Activated T-helper 9 cell treated with anti-CD3 and anti-CD28 coated beads, Interleukin-2, amount 50 U/mL, for 16 hours (primary cell): ENCODE data around the gene TNS1.

Experiments used
- DNase-seq: peaks from one replicate; pipeline ENCODE4 v3.0.0-alpha.2; 2020; ENCODE audit warnings: low read depth

The TNS1 gene

GRCh38 chr2:217897091-217897715 is 105.6 kb downstream of the TNS1 start:
- DNase-seq, result no peak

GRCh38 chr2:217895070-217895635 is 107.6 kb downstream of the TNS1 start:
- DNase-seq, result no peak

- no peak for DNase-seq
These were observed 109.4 kb downstream of the TNS1 start for GRCh38 chr2:217893440-217893839.

GRCh38 chr2:217892560-217892959 is 110.2 kb downstream of the TNS1 start:
- DNase-seq, result no peak

- no peak for DNase-seq
These were observed 112.3 kb downstream of the TNS1 start for GRCh38 chr2:217890445-217890844.

GRCh38 chr2:217889656-217890055 is 113.1 kb downstream of the TNS1 start:
- DNase-seq, result no peak

- no peak for DNase-seq
These were observed 114.7 kb downstream of the TNS1 start for GRCh38 chr2:217887841-217888701.

GRCh38 chr2:217886720-217887309 is 116.0 kb downstream of the TNS1 start:
- peak; percentile 28 for DNase-seq

GRCh38 chr2:217886091-217886490 is 116.7 kb downstream of the TNS1 start:
- DNase-seq, result no peak

GRCh38 chr2:217884985-217885384 is 117.8 kb downstream of the TNS1 start:
- DNase-seq, result no peak

GRCh38 chr2:217880891-217881290 is 121.9 kb downstream of the TNS1 start:
- DNase-seq, result no peak

- DNase-seq, result no peak
These were observed 122.4 kb downstream of the TNS1 start for GRCh38 chr2:217880287-217880889.

GRCh38 chr2:217878915-217879590 is 123.7 kb downstream of the TNS1 start:
- DNase-seq, result no peak

- no peak for DNase-seq
These were observed 124.9 kb downstream of the TNS1 start for GRCh38 chr2:217877866-217878265.

GRCh38 chr2:217876253-217876570 is 126.6 kb downstream of the TNS1 start:
- no peak for DNase-seq

GRCh38 chr2:217875556-217876252 is 127.1 kb downstream of the TNS1 start:
- DNase-seq, result no peak

- no peak for DNase-seq
These were observed 127.7 kb downstream of the TNS1 start for GRCh38 chr2:217875138-217875537.

GRCh38 chr2:217873371-217873770 is 129.4 kb downstream of the TNS1 start:
- no peak for DNase-seq

GRCh38 chr2:217872319-217872718 is 130.5 kb downstream of the TNS1 start:
- no peak for DNase-seq

- DNase-seq, result no peak
These were observed 132.2 kb downstream of the TNS1 start for GRCh38 chr2:217870528-217871011.

GRCh38 chr2:217868911-217869334 is 133.9 kb downstream of the TNS1 start:
- no peak for DNase-seq
